Thyroid gland (tissue), 4 donors: ENCODE data around the gene CTDSPL. TPM values are rescaled to one million over a fixed set of nuclear protein-coding genes. Genes with fewer than 3 reads are reported as not detected.

ENCODE experiments used
- DNase-seq, 2 donors: peaks; one replicate each; pipeline ENCODE4 v3.0.0-alpha.2; 2019
- H3K27ac ChIP-seq, 3 donors: fragments of 200-600 bp; sonication (generic); 1 replicate in 2 of 3; 2 replicates in 1 of 3; pipeline ENCODE4 v1.5.1; 2016 to 2019; ENCODE audit warnings: mild to moderate bottlenecking in 1 of 3, moderate library complexity in 1 of 3
- H3K27me3 ChIP-seq: fragments of 200-600 bp; sonication (generic); one replicate; pipeline ENCODE4 v1.5.1; 2019
- H3K36me3 ChIP-seq, 2 donors: fragments of 200-600 bp; sonication (generic); one replicate each; pipeline ENCODE4 v1.5.1; 2016 to 2019
- H3K4me1 ChIP-seq, 2 donors: fragments of 200-600 bp; sonication (generic); one replicate each; pipeline ENCODE4 v1.5.1; 2017 to 2019
- H3K4me3 ChIP-seq, 3 donors: fragments of 200-600 bp; sonication (generic); replicated peaks in 1 of 3; 1 replicate in 2 of 3; 2 replicates in 1 of 3; pipeline ENCODE4 v1.5.1; 2016; ENCODE audit warnings: mild to moderate bottlenecking in 1 of 3
- H3K9me3 ChIP-seq: fragments of 200-600 bp; sonication (generic); one replicate; pipeline ENCODE4 v1.5.1; 2017
- POLR2A ChIP-seq, 2 donors: fragments of 450-650 bp; IDR thresholded peaks; one replicate each; pipeline ENCODE4 v1.6.1; 2017; ENCODE audit warnings: antibody characterized with exemption in 2 of 2, mild to moderate bottlenecking in 2 of 2, moderate library complexity in 1 of 2
- WGBS, 2 donors: methylation state at CpG; one replicate each; pipeline ENCODE4 v1.1.5; 2017; 5-methylcytosine and 5-hydroxymethylcytosine counted together
- intact Hi-C: fragments of 100-400 bp; cut with DNase I; formaldehyde crosslinking; loops from one replicate; pipeline ENCODE4 v1.15.1; 2023
- total RNA-seq, 4 donors: library from RNA; depleted of rRNA; stranded (reverse); fragments of >200 nt; gene quantifications; one replicate each; pipeline ENCODE4 v1.2.3, GENCODE V29; 2016
- TF ChIP-seq, protein P1 (sequence below), 6 experiments: fragments of 200-600 bp in 3 of 6; fragments of 450-650 bp in 3 of 6; sonication (generic) in 3 of 6; IDR thresholded peaks; one replicate each; pipeline ENCODE4 v1.5.1; 2016 to 2019; ENCODE audit warnings: antibody characterized with exemption in 6 of 6, mild to moderate bottlenecking in 2 of 6, inconsistent platforms in 1 of 6, moderate library complexity in 1 of 6

CTDSPL gene
- total RNA-seq, 4 donors from 2014 or later, result 23.6 to 37.9 (median 29.8) TPM

GRCh38 chr3:37964146-37964545 lies 102.5 kb downstream of the CTDSPL start:
- Histone ChIP-seq H3K36me3 (no peaks in the 10 kb centered on the region), H3K27me3 (no peaks in the 10 kb centered on the region), H3K4me3 (no peak overlapping the region), H3K9me3 (no peaks in the 10 kb centered on the region), H3K4me1 (peaks cover 0 to 2% of the 10 kb centered on the region in 2 donors), H3K27ac (no peak overlapping the region)
- TF ChIP-seq POLR2A (IDR thresholded peaks at IDR 0.05), result no peak
- TF ChIP-seq, protein P1, sequence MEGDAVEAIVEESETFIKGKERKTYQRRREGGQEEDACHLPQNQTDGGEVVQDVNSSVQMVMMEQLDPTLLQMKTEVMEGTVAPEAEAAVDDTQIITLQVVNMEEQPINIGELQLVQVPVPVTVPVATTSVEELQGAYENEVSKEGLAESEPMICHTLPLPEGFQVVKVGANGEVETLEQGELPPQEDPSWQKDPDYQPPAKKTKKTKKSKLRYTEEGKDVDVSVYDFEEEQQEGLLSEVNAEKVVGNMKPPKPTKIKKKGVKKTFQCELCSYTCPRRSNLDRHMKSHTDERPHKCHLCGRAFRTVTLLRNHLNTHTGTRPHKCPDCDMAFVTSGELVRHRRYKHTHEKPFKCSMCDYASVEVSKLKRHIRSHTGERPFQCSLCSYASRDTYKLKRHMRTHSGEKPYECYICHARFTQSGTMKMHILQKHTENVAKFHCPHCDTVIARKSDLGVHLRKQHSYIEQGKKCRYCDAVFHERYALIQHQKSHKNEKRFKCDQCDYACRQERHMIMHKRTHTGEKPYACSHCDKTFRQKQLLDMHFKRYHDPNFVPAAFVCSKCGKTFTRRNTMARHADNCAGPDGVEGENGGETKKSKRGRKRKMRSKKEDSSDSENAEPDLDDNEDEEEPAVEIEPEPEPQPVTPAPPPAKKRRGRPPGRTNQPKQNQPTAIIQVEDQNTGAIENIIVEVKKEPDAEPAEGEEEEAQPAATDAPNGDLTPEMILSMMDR (IDR thresholded peaks at IDR 0.05), result no peak
- intact Hi-C loops, result no loop called here
- WGBS, 2 donors, result 95 to 99% methylated on average over 3 of the region's 3 CpGs
- no peak for DNase-seq

DNA sequence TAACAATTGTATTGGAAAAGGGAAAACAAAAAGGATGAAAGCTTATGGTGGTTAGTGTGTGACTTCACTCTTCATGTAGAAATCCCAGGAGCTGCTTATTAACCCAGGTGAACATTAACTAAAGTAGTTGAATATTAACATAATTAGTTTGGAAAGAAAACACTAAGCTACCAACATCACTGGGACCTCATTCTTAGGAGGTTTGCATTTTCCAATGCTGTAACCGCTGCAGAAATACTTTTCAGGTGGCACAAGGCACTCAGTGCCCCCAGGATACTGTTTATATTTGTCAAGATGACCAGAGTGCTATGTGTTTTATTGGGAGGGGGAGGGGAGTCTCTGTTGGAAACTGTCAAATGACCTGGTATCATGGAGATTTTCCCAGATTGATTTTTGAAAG lies 103.0 kb downstream of the CTDSPL start:
- intact Hi-C loops, result no loop called here
- no peak for TF ChIP-seq POLR2A (IDR thresholded peaks at IDR 0.05)
- TF ChIP-seq, protein P1 (IDR thresholded peaks at IDR 0.05), result no peak
- WGBS, 2 donors, result 77 to 85% methylated on average over 1 of the region's 1 CpG
- H3K4me3 ChIP-seq, result no peak overlapping the region
- DNase-seq, result no peak
- no peaks in the 10 kb centered on the region for H3K9me3 ChIP-seq
- no peaks in the 10 kb centered on the region for H3K36me3 ChIP-seq
- no peak overlapping the region for H3K27ac ChIP-seq
- peaks cover 0 to 7% of the 10 kb centered on the region in 2 donors for H3K4me1 ChIP-seq
- no peaks in the 10 kb centered on the region for H3K27me3 ChIP-seq

DNA sequence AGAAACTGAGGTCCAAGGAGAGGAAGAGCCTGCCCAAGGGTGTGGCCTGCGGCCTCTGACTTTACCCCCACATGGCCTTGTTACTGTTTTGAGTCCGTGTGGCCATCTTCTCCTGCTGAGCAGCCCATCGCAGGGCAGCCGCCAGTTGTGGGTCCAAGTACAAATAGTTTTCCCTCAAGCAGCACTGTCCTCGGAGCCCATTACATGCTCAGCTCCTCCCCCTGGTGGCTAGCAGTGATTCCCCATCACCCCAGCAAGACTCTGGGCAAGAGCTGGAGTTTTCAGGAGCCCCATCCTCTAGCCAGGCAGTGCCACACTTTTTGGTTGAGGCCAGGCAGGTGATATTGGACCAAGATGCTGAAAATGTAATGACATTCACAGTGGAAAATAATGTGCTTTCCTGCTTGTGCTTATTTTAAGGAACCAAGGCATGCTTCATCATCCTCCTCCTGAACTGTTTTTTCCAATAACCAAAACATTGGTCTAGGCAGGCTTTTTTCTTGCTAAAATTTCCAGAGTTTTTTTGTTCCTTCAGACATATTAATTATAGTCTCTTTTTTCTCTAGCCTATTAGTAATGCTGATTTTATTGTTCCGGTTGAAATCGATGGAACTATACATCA lies 105.7 kb downstream of the CTDSPL start:
- TF ChIP-seq POLR2A (IDR thresholded peaks at IDR 0.05), result no peak
- TF ChIP-seq, protein P1 (IDR thresholded peaks at IDR 0.05), result peak in 5 of 6 experiments; percentile 47 to 81 (median 69)
- no peaks in the 10 kb centered on the region for H3K27me3 ChIP-seq
- H3K36me3 ChIP-seq, result no peaks in the 10 kb centered on the region
- peak; percentile 64 to 68 for DNase-seq
- H3K4me1 ChIP-seq, result peaks cover 0 to 7% of the 10 kb centered on the region in 2 donors
- 60 to 63% methylated on average over 6 to 7 of the region's 7 CpGs for WGBS, 2 donors
- H3K4me3 ChIP-seq, result no peak overlapping the region
- intact Hi-C loops, result loop anchor here (2.0 kb wide), 1 partner anchor 115 kb away; no protein-coding TSS in a partner anchor
- peak overlapping the region in 1 of 3 donors; percentile 2 for H3K27ac ChIP-seq
- H3K9me3 ChIP-seq, result no peaks in the 10 kb centered on the region

GRCh38 chr3:37968199-37968598 lies 106.5 kb downstream of the CTDSPL start:
- no peak for DNase-seq
- H3K27ac ChIP-seq, result peak overlapping the region in 2 of 3 donors; percentile 19 to 31
- H3K4me3 ChIP-seq, result no peak overlapping the region
- H3K9me3 ChIP-seq, result no peaks in the 10 kb centered on the region
- TF ChIP-seq POLR2A (IDR thresholded peaks at IDR 0.05), result no peak
- TF ChIP-seq, protein P1 (IDR thresholded peaks at IDR 0.05), result no peak
- no peaks in the 10 kb centered on the region for H3K27me3 ChIP-seq
- H3K36me3 ChIP-seq, result no peaks in the 10 kb centered on the region
- intact Hi-C loops, result no loop called here
- WGBS, 2 donors, result 89 to 92% methylated on average over 9 of the region's 9 CpGs
- peaks cover 0 to 7% of the 10 kb centered on the region in 2 donors for H3K4me1 ChIP-seq

DNA sequence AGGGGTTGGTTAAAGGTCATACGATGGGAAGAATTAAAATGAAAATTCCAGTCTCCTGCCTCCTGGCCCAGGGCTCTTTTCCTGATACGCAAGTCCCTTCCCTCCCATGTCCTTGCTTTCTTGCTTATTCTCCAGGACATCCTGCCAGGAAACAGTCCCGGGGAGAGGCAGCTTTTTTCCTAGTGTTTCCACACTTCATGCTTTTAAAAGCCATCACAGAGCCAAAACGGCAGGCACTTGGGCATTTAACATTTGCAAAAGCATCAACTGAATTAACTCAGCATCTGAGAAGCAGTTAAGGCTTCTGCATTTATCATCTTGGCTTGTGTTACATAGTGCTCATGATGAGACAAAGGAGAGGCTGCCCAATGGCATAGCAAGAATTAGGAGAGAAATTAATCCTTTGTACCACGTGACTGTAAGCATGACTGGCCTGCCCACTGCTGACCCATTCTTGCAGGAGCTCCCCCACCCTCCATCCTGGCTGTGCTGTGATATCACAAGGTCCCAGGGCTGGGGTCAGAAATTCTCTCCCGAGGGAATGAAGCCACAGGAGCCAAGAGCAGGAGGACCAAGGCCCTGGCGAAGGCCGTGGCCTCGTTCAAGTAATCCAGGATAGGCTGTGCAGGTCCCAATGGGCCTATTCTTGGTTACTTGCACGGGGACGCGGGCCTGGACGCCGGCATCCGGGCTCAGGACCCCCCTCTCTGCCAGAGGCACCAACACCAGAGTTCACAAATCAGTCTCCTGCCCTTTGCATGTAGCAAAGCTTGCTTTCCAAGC lies 107.3 kb downstream of the CTDSPL start:
- WGBS, 2 donors, result 74 to 85% methylated on average over 9 to 13 of the region's 15 CpGs
- DNase-seq, result no peak
- TF ChIP-seq, protein P1 (IDR thresholded peaks at IDR 0.05), result no peak
- no peak for TF ChIP-seq POLR2A (IDR thresholded peaks at IDR 0.05)
- peak overlapping the region in 2 of 3 donors; percentile 19 to 31 for H3K27ac ChIP-seq
- intact Hi-C loops, result no loop called here
- H3K36me3 ChIP-seq, result no peaks in the 10 kb centered on the region
- no peaks in the 10 kb centered on the region for H3K27me3 ChIP-seq
- H3K4me1 ChIP-seq, result peaks cover 0 to 7% of the 10 kb centered on the region in 2 donors
- H3K4me3 ChIP-seq, result no peak overlapping the region
- no peaks in the 10 kb centered on the region for H3K9me3 ChIP-seq
